ENCODE results near the gene TNFAIP8. TPM values are rescaled to one million over a fixed set of nuclear protein-coding genes. Genes with fewer than 3 reads are reported as not detected.
A peak's percentile ranks its signal among the peaks of the same experiment; 100 is the strongest.
"Not testable (repeated sequence)": the region's sequence is repeated elsewhere in the genome, so short reads cannot be mapped to it uniquely, and the experiment has no call there.

TNFAIP8 gene
- total RNA-seq, 1 donor from 2014 or later, result 22.3 TPM

- DNase-seq (ENCODE audit: low read depth, low spot score), result no peak
Observed at GRCh38 chr5:119393746-119394145, 37.9 kb downstream of the TNFAIP8 start.

DNA sequence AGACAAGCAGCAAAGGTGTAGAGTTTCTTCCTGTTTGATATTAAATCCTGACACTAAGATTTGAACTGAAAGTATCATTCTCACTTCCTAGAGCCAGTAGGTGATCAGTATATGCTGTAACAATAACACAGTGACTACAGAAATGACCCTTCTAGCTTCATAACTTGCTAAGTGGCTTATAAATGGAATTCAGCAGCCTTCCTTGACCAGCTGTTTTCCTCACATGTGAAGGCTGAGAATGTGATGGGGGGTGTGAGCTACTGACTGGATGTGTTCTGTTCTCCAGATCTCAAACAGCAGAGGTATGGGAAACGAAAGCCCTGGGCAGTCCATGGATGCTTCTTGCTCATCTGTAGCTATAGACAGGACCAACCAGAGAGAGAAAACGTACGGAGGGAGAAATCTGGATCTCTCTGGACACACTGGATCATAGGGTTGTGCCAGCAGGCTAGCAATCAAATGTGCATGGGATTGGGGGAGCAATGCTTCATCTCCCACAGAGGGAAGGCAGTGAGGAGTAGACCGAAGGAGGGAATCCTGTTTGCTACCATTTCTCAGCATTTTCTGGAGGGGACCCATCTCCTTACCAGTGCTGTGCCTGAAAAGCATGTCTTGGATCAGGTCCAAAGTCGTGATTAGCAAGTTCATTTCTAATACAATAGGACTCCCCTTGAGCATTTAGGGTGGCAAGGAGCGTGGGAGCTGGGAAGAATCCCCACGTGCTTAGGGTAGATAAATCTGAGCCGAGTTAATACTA, 39.4 kb downstream of the TNFAIP8 start:
- DNase-seq (ENCODE audit: low read depth, low spot score), result no peak

DNA sequence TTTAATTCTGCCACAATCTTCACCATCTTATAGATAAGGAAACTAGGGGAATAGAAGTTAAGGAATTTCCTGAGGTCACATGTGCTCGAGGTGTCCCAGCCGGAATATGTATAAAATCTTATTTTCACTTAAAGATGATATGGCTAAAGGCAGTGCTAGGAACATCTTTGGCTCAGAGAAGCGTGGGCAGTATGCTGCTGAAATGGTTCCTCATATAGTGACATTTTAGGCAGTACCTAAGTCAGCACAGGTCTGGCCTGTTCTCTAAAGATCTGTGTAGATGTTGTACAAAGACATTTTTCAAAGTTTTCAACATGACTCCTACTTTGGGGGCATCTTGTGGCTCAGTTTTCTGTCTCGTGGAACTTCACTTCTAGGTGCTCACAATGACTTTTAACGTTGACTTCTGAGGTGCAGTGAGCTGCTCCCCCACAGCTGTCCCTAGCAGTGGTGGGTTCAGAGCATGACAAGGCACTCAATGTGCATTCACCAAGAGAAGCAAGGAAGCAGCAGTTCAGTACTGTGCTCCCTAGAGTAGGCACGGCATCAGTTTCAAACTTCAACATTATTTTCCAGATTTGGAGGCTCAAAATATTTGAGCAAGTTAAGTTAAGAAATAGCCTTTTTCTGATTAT, 40.3 kb downstream of the TNFAIP8 start:
- DNase-seq (ENCODE audit: low read depth, low spot score), result no peak

DNA sequence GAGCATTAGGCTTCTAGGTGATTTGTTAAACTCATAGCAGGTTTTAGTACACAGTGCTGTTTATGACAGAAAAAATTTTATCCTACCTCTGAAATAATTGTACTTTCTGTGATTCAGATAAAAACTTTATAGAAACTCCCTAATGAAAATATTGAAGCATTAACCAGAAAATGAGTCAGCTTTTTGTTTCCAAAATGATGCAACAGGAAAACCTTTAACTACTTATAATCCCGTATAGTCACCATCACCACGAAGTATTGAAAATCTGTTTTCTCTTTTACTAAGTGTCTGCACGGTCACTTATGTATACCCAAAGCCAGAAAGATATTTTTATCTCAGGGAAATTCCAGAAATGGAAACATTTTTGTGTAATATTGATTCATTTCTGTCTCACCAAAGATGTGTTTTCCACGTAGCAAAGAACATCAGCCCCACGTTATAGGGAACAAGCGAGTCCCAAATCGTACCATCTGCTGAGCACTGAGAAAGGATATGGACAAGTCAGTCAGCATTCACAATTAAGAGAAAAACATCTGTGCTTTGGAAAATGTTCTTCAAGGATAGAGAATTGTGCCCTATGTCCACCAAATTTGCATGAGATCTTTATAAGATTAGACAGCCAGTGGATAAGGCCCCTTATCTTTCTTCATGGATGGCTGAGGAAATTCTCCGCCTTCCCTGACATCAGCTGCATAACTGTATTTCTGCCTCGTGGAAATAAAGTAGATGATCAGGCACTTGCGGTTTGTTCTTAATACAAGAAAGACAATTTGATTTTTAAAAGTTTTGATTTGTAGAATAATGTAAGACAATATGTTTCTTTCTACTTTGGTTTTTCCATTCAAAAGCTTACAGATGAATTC, 41.9 kb downstream of the TNFAIP8 start:
- DNase-seq (ENCODE audit: low read depth, low spot score), result no peak

GRCh38 chr5:119398727-119399466, 43.1 kb downstream of the TNFAIP8 start:
- no peak for DNase-seq (ENCODE audit: low read depth, low spot score)

- no peak for DNase-seq (ENCODE audit: low read depth, low spot score)
Observed at GRCh38 chr5:119400245-119400644, 44.4 kb downstream of the TNFAIP8 start.

- no peak for DNase-seq (ENCODE audit: low read depth, low spot score)
Observed at GRCh38 chr5:119402081-119402480, 46.3 kb downstream of the TNFAIP8 start.

- no peak for DNase-seq (ENCODE audit: low read depth, low spot score)
Observed at GRCh38 chr5:119402555-119402954, 46.7 kb downstream of the TNFAIP8 start.

GRCh38 chr5:119404033-119404432, 48.2 kb downstream of the TNFAIP8 start:
- DNase-seq (ENCODE audit: low read depth, low spot score), result no peak

GRCh38 chr5:119405419-119405818, 49.6 kb downstream of the TNFAIP8 start:
- no peak for DNase-seq (ENCODE audit: low read depth, low spot score)

GRCh38 chr5:119406551-119407110, 50.8 kb downstream of the TNFAIP8 start:
- no peak for DNase-seq (ENCODE audit: low read depth, low spot score)

DNA sequence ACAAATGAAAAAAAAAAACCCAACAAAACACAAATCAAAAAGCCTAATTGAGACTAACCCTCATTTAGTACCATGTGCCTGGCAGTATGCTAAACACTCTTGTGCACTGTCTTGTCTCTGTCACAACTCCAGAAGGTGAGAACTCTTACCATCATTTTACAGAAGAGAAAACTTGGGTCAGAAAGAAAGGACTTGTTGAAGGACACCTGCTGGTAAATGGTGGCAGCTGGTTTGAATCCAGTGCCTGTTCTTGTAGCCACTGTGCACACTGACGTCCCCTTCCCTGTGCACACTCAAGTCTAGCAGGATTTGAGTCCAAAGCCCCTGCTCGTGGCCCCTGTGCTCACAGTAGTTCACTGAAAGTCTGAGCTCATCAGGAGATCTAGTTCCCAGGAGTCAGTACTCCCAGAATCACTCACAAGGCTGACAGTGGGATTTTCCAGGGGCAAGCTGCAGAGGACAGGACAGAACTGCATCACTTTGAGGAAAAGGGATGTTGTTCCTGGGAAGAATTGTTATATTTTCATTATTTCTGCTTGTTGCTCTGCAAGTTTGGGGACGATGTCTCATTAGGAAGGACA, 53.5 kb downstream of the TNFAIP8 start:
- no peak for DNase-seq (ENCODE audit: low read depth, low spot score)

- no peak for DNase-seq (ENCODE audit: low read depth, low spot score)
Observed at GRCh38 chr5:119410448-119411159, 54.8 kb downstream of the TNFAIP8 start.

GRCh38 chr5:119411361-119412278, 55.8 kb downstream of the TNFAIP8 start:
- peak; percentile 41 for DNase-seq (ENCODE audit: low read depth, low spot score)

DNA sequence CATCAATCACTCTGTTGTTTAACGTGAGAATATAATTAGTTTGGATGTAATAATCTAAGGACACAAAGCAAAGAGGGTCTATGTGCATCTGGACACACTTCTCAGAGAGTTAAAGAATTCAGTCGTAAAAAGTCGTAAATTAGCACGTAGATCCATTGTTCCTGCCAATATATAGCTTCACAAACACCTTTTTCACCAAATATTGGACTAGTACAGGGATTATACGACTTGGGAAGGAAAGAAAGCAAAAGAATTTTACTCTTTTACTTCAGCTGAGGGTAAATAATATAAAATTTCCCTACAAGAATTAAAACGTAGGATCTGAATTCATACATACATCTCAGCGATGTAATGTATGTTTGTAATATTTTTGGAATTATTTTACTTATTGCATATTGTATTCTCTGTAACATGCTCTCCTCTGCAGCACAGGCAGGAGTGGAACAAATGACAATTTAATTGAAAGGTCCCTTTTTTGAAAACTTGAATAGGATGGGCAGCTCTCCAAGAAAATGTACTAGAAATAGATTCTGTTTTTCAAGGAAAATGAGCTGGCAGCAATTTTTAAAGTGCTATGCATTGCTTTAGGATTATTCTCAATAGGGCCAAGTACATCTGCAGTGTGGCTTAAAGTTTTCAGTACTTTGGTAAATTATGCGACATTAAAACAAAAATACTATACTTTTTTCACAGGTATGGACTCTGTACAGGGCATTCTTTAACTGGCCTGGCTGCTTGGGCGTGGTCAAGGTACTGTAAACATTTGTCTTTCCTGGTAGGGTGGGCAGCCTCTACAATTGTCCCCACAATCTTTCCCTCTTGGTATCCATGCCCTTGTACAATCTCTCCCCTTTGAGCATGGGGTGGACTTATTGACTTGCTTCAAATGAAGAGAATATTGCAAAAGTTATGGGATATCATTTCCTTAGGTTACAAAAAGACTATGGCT, 56.7 kb downstream of the TNFAIP8 start:
- no peak for DNase-seq (ENCODE audit: low read depth, low spot score)

- DNase-seq (ENCODE audit: low read depth, low spot score), result not testable (repeated sequence)
Observed at GRCh38 chr5:119414124-119414734, 58.4 kb downstream of the TNFAIP8 start.

- no peak for DNase-seq (ENCODE audit: low read depth, low spot score)
Observed at GRCh38 chr5:119417891-119418605, 62.2 kb downstream of the TNFAIP8 start.
